Measurements from ENCODE around the gene RPS19BP1.

The RPS19BP1 gene

GRCh38 chr22:39547587-39547947 is 15.0 kb upstream of the RPS19BP1 start:
- Histone ChIP-seq H3K9me2 (replicated peaks; ENCODE audit: insufficient read depth, low read length) (no peaks in the 10 kb centered on the region), H4K20me1 (ENCODE audit: low read depth, low read length) (no peaks in the 10 kb centered on the region), H3F3A (ENCODE audit: insufficient read depth) (no peaks in the 10 kb centered on the region), H3K4me3 (ENCODE audit: insufficient read depth, low read length, poor library complexity, severe bottlenecking) (no peak overlapping the region), H3K27ac (ENCODE audit: low read depth, low read length) (no peak overlapping the region), H3K4me2 (ENCODE audit: low read depth, low read length, poor library complexity, severe bottlenecking) (no peak overlapping the region), H3K9ac (ENCODE audit: low read length) (no peak overlapping the region), H2AFZ (ENCODE audit: low read depth, low read length, severe bottlenecking) (no peak overlapping the region), H3K79me2 (ENCODE audit: insufficient read depth, low read length) (no peaks in the 10 kb centered on the region), H3K27me3 (ENCODE audit: low read length) (no peaks in the 10 kb centered on the region), H3K9me3 (ENCODE audit: insufficient read depth, low read length) (no peaks in the 10 kb centered on the region), H3K36me3 (ENCODE audit: low read length) (no peaks in the 10 kb centered on the region)
- no peak for TF ChIP-seq CTCF (IDR thresholded peaks at IDR 0.05; ENCODE audit: insufficient read depth, low read length, poor library complexity, severe bottlenecking)

GRCh38 chr22:39546889-39547586 is 14.5 kb upstream of the RPS19BP1 start:
- H3K36me3 ChIP-seq (ENCODE audit: low read length) = no peaks in the 10 kb centered on the region
- TF ChIP-seq EZH2phosphoT487 (conservative IDR thresholded peaks at IDR 0.05; ENCODE audit: low read length) (no peak), CTCF (IDR thresholded peaks at IDR 0.05; ENCODE audit: insufficient read depth, low read length, poor library complexity, severe bottlenecking) (no peak)
- no peaks in the 10 kb centered on the region for H3K79me2 ChIP-seq (ENCODE audit: insufficient read depth, low read length)
- no peaks in the 10 kb centered on the region for H3K27me3 ChIP-seq (ENCODE audit: low read length)
- H4K20me1 ChIP-seq (ENCODE audit: low read depth, low read length) = no peaks in the 10 kb centered on the region
- H3F3A ChIP-seq (ENCODE audit: insufficient read depth) = no peaks in the 10 kb centered on the region
- no peak overlapping the region for H3K4me3 ChIP-seq (ENCODE audit: insufficient read depth, low read length, poor library complexity, severe bottlenecking)
- no peak overlapping the region for H3K9ac ChIP-seq (ENCODE audit: low read length)
- no peak overlapping the region for H3K27ac ChIP-seq (ENCODE audit: low read depth, low read length)
- H2AFZ ChIP-seq (ENCODE audit: low read depth, low read length, severe bottlenecking) = no peak overlapping the region
- H3K9me2 ChIP-seq (replicated peaks; ENCODE audit: insufficient read depth, low read length) = no peaks in the 10 kb centered on the region
- H3K9me3 ChIP-seq (ENCODE audit: insufficient read depth, low read length) = no peaks in the 10 kb centered on the region
- no peak overlapping the region for H3K4me2 ChIP-seq (ENCODE audit: low read depth, low read length, poor library complexity, severe bottlenecking)

GRCh38 chr22:39545386-39546365 is 13.1 kb upstream of the RPS19BP1 start:
- Histone ChIP-seq H3K9ac (ENCODE audit: low read length) (no peak overlapping the region), H4K20me1 (ENCODE audit: low read depth, low read length) (no peaks in the 10 kb centered on the region), H3K4me3 (ENCODE audit: insufficient read depth, low read length, poor library complexity, severe bottlenecking) (no peak overlapping the region), H3K27me3 (ENCODE audit: low read length) (no peaks in the 10 kb centered on the region), H3K9me3 (ENCODE audit: insufficient read depth, low read length) (no peaks in the 10 kb centered on the region), H3K79me2 (ENCODE audit: insufficient read depth, low read length) (no peaks in the 10 kb centered on the region), H3K27ac (ENCODE audit: low read depth, low read length) (no peak overlapping the region), H3K9me2 (replicated peaks; ENCODE audit: insufficient read depth, low read length) (no peaks in the 10 kb centered on the region), H3F3A (ENCODE audit: insufficient read depth) (no peaks in the 10 kb centered on the region), H3K36me3 (ENCODE audit: low read length) (no peaks in the 10 kb centered on the region), H3K4me2 (ENCODE audit: low read depth, low read length, poor library complexity, severe bottlenecking) (no peak overlapping the region), H2AFZ (ENCODE audit: low read depth, low read length, severe bottlenecking) (no peak overlapping the region)
- TF ChIP-seq CTCF (IDR thresholded peaks at IDR 0.05; ENCODE audit: insufficient read depth, low read length, poor library complexity, severe bottlenecking) (no peak), EZH2phosphoT487 (conservative IDR thresholded peaks at IDR 0.05; ENCODE audit: low read length) (no peak)
